ENCODE results near the gene SGTA.

DNA sequence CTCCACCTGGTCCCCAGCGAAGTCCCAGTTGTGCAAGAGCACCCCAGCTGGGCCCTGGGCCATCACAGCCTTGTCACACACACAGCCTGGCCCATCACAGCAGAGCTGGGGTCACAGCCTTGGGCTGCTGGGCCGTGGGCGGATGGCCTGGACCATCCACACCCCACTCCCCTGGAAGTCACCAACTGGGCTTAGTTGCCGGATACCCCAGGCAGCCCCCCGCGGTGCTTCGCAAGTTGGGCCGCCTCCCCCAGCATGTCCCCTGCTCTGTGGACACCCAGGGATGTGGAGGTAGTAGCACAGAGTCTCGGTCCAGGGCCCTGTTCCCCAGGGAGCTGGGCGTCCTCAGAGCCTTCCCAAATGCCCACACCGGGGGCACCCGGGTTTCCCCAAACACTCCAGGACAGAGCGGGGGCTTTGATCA lies 32.1 kb upstream of the SGTA start:
- no peak for TF ChIP-seq POLR2A (IDR thresholded peaks at IDR 0.05; ENCODE audit: low read depth, low read length)
- no peak for TF ChIP-seq CTCF (conservative IDR thresholded peaks at IDR 0.05; ENCODE audit: low read depth, low read length)

All from IMR-90 (cell line).